Neural cell (in vitro differentiated cells): ENCODE measurements around the gene GFAP. TPM values are rescaled to one million over a fixed set of nuclear protein-coding genes. Genes with fewer than 3 reads are reported as not detected.

ENCODE experiments used
- H2AFZ ChIP-seq: fragments of 200-600, 300-800 bp; sonication (generic), shearing (Covaris generic); 2 replicates; pipeline ENCODE4 v1.6.0; 2014; ENCODE audit warnings: low read depth, mild to moderate bottlenecking, antibody characterized with exemption, low read length, moderate library complexity
- H3F3A ChIP-seq: fragments of 200-600 bp; shearing (Covaris generic); 2 replicates; pipeline ENCODE4 v1.6.1; 2016; ENCODE audit warnings: mild to moderate bottlenecking, moderate library complexity, mixed read lengths, antibody characterized with exemption, low read length; ENCODE audit not compliant: insufficient read depth, poor library complexity, severe bottlenecking
- H3K27ac ChIP-seq: fragments of 200-600, 300-800 bp; sonication (generic), shearing (Covaris generic); 2 replicates; pipeline ENCODE4 v1.5.1; 2014; ENCODE audit warnings: mild to moderate bottlenecking, low read length, moderate library complexity
- H3K27me3 ChIP-seq: fragments of 300-800, 200-600 bp; sonication (generic), shearing (Covaris generic); 2 replicates; pipeline ENCODE4 v1.6.0; 2014; ENCODE audit warnings: mild to moderate bottlenecking, low read depth, low read length, moderate library complexity; ENCODE audit not compliant: insufficient read depth
- H3K36me3 ChIP-seq: fragments of 300-800, 200-600 bp; sonication (generic), shearing (Covaris generic); 2 replicates; pipeline ENCODE4 v1.5.1; 2014; ENCODE audit warnings: mild to moderate bottlenecking, antibody characterized with exemption, low read length, moderate library complexity; ENCODE audit not compliant: insufficient read depth
- H3K4me2 ChIP-seq: fragments of 300-800, 200-600 bp; sonication (generic), shearing (Covaris generic); 2 replicates; pipeline ENCODE4 v1.6.0; 2014; ENCODE audit warnings: mild to moderate bottlenecking, low read length
- H3K4me3 ChIP-seq: fragments of 300-800, 200-600 bp; sonication (generic), shearing (Covaris generic); 2 replicates; pipeline ENCODE4 v1.5.1; 2014; ENCODE audit warnings: mild to moderate bottlenecking, low read length, moderate library complexity
- H3K79me2 ChIP-seq: fragments of 200-600 bp; shearing (Covaris generic); replicated peaks from 2 replicates; pipeline ENCODE4 v1.6.0; 2014; ENCODE audit warnings: mild to moderate bottlenecking, low read length, moderate library complexity; ENCODE audit not compliant: insufficient read depth
- H3K9ac ChIP-seq: fragments of 300-800, 200-600 bp; sonication (generic), shearing (Covaris generic); 2 replicates; pipeline ENCODE4 v1.6.1; 2016; ENCODE audit warnings: mild to moderate bottlenecking, low read length, mixed read lengths
- H3K9me2 ChIP-seq: fragments of 200-600 bp; shearing (Covaris generic); 2 replicates; pipeline ENCODE4 v1.6.1; 2016; ENCODE audit warnings: mild to moderate bottlenecking, low read length, mixed read lengths; ENCODE audit not compliant: insufficient read depth
- H3K9me3 ChIP-seq: fragments of 200-600, 300-800 bp; sonication (generic), shearing (Covaris generic); 2 replicates; pipeline ENCODE4 v1.6.1; 2016; ENCODE audit warnings: mild to moderate bottlenecking, mixed run types, low read length, moderate library complexity, mixed read lengths
- H4K20me1 ChIP-seq: fragments of 200-600 bp; shearing (Covaris generic); 2 replicates; pipeline ENCODE4 v1.6.1; 2016; ENCODE audit warnings: mild to moderate bottlenecking, mixed run types; ENCODE audit not compliant: insufficient read depth
- CTCF ChIP-seq: fragments of 450-650 bp; IDR thresholded peaks from 2 replicates; pipeline ENCODE4 v1.5.1; 2014; ENCODE audit warnings: antibody characterized with exemption, mild to moderate bottlenecking, moderate library complexity; ENCODE audit not compliant: poor library complexity, severe bottlenecking
- EP300 ChIP-seq: fragments of 450-650 bp; conservative IDR thresholded peaks from 2 replicates; pipeline ENCODE4 v1.6.1; 2014; ENCODE audit warnings: antibody characterized with exemption, mild to moderate bottlenecking, moderate library complexity; ENCODE audit not compliant: poor library complexity, severe bottlenecking
- EZH2 ChIP-seq: fragments of 200-600, 300-800 bp; shearing (Covaris generic), sonication (generic); IDR thresholded peaks from 2 replicates; pipeline ENCODE4 v1.6.1; 2014; ENCODE audit warnings: antibody characterized with exemption, low read length, borderline replicate concordance, mild to moderate bottlenecking; ENCODE audit not compliant: insufficient read depth, poor library complexity, severe bottlenecking
- MXI1 ChIP-seq: fragments of 450-650 bp; conservative IDR thresholded peaks from 2 replicates; pipeline ENCODE4 v1.6.1; 2014; ENCODE audit warnings: antibody characterized with exemption, mild to moderate bottlenecking; ENCODE audit not compliant: poor library complexity, severe bottlenecking
- RAD21 ChIP-seq: fragments of 450-650 bp; conservative IDR thresholded peaks from 2 replicates; pipeline ENCODE4 v1.6.1; 2014; ENCODE audit warnings: antibody characterized with exemption, mild to moderate bottlenecking, moderate library complexity
- REST ChIP-seq: IDR thresholded peaks from 2 replicates; pipeline ENCODE4 v1.6.1; 2012; ENCODE audit warnings: borderline replicate concordance
- SMC3 ChIP-seq: fragments of 450-650 bp; conservative IDR thresholded peaks from 2 replicates; pipeline ENCODE4 v1.6.1; 2014; ENCODE audit warnings: antibody characterized with exemption, mild to moderate bottlenecking, moderate library complexity; ENCODE audit not compliant: poor library complexity
- TAF1 ChIP-seq: IDR thresholded peaks from 2 replicates; pipeline ENCODE4 v1.6.1; 2012; ENCODE audit warnings: low read depth
- polyA plus RNA-seq: library from polyadenylated mRNA; depleted of rRNA; stranded (reverse); fragments of >200 nt; gene quantifications from 2 replicates; pipeline ENCODE4 v1.2.3, GENCODE V29; 2014

Gene GFAP
- polyA plus RNA-seq, 1 donor from 2014 or later: not detected

- no peaks in the 10 kb centered on the region for H3K9me3 ChIP-seq
- no peak overlapping the region for H3K4me2 ChIP-seq
- no peaks in the 10 kb centered on the region for H3K9me2 ChIP-seq
- H3K79me2 ChIP-seq: no peaks in the 10 kb centered on the region
- no peaks in the 10 kb centered on the region for H3K36me3 ChIP-seq
- no peak overlapping the region for H3K27ac ChIP-seq
- H3K4me3 ChIP-seq: no peak overlapping the region
- no peak overlapping the region for H3K9ac ChIP-seq
- H2AFZ ChIP-seq: no peak overlapping the region
- no peaks in the 10 kb centered on the region for H3K27me3 ChIP-seq
- H4K20me1 ChIP-seq: no peaks in the 10 kb centered on the region
- H3F3A ChIP-seq: no peaks in the 10 kb centered on the region
- TF ChIP-seq TAF1 (no peak), MXI1 (no peak), EZH2 (no peak), CTCF (no peak), RAD21 (no peak)
Measured at GRCh38 chr17:44880062-44880461, 35.2 kb downstream of the GFAP start.

DNA sequence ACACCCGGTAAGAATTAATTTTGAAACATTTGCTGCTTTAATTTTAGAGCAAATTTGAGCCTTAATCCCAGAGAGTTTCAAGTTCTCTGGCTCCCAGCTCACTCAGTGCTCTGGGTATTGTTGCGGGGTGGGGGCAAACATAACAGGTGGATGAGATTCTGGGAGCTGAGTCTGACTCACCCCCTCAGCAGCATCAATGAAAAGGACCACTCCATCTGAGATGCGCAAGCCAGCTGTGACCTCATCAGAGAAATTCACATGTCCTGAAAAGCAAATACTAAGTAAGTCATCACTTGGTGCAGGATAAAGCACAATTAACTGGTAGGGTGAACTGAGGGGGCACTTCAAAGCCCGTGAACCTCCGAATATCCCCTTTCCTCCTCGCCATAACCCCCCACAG is 35.9 kb downstream of the GFAP start:
- Histone ChIP-seq H3K4me3 (no peak overlapping the region), H3K36me3 (no peaks in the 10 kb centered on the region), H3K9me2 (no peaks in the 10 kb centered on the region), H3K9ac (no peak overlapping the region), H2AFZ (no peak overlapping the region), H4K20me1 (no peaks in the 10 kb centered on the region), H3K9me3 (no peaks in the 10 kb centered on the region), H3F3A (no peaks in the 10 kb centered on the region), H3K4me2 (no peak overlapping the region), H3K79me2 (no peaks in the 10 kb centered on the region), H3K27me3 (no peaks in the 10 kb centered on the region), H3K27ac (no peak overlapping the region)
- TF ChIP-seq SMC3: no peak
- TF ChIP-seq EP300: no peak
- TF ChIP-seq REST: no peak
- no peak for TF ChIP-seq EZH2
- TF ChIP-seq TAF1: no peak
- TF ChIP-seq MXI1: no peak
- no peak for TF ChIP-seq CTCF
- TF ChIP-seq RAD21: no peak
